Measurements from ENCODE around the gene PDRG1.
A peak's percentile ranks its signal among the peaks of the same experiment; 100 is the strongest.

PDRG1 gene

DNA sequence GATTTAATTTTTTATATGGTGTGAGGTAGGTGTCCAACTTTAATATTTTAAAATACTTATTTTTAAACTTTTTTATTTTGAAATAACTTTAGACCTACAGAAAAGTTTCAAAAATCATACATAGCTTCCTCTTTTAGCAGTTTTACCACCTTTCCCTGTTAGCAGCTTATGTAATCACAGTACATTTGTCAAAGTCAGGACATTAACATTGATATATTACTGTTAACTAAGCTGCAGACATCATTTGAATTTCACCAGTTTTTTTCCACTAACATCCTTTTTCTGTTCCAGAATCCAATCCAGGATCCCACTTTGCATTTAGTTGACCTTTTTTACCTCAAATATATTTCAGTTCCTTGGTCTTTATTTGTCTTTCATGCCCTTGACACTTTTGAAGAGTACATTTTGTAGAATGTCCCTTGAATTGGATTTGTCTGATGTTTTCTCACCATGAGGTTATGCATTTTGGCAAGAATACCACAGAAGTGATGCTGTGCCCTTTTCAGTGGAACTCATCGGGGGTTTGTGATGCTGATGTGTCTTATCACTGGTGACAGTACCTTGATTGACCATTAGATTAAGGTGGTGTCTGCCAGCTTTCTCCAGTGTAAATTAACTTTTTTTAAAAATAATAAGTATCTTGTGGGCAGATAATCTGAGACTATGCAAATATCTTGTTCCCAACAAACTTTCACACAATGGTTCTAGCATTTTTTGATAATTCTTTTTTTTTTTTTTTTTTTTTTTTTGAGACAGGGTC is 48.0 kb downstream of the PDRG1 start:
- no peak for DNase-seq

DNA sequence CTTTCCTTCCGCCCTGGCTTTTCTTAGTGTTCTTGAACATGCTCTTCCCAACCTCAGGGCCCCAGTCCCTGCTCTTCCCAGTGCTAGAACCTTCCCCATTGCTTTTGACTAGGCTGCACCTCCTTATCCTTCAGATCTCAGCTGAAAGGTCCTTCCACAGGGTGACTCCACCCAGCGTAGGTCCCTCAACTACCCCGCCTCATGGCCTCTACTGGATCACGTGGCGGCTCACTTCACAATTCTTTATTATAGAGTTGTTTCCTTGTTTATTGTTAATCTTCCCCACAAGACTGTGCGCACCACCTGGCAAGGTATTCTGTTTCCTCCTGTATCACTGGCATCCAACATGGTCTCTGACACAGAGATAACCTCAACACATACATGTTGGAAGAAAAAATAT is 50.2 kb downstream of the PDRG1 start:
- DNase-seq: no peak

GRCh38 chr20:31897541-31897940 is 54.3 kb downstream of the PDRG1 start:
- no peak for DNase-seq

DNA sequence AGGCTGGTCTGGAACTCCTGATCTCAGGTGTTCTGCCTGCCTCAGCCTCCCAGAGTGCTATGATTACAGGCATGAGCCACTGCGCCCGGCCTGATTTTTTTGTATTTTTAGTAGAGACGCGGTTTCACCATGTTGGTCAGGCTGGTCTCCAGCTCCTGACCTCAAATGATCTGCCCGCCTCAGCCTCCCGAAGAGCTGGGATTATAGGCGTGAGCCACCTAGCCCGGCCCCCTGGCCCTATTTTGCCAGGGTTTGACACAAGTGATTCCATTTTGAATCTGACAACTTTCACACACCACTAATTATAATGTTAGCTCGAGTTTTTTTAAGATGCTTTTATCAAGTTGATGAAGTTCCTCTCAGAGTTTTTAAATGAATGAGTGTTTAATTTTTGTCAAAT is 55.8 kb downstream of the PDRG1 start:
- DNase-seq: no peak

DNA sequence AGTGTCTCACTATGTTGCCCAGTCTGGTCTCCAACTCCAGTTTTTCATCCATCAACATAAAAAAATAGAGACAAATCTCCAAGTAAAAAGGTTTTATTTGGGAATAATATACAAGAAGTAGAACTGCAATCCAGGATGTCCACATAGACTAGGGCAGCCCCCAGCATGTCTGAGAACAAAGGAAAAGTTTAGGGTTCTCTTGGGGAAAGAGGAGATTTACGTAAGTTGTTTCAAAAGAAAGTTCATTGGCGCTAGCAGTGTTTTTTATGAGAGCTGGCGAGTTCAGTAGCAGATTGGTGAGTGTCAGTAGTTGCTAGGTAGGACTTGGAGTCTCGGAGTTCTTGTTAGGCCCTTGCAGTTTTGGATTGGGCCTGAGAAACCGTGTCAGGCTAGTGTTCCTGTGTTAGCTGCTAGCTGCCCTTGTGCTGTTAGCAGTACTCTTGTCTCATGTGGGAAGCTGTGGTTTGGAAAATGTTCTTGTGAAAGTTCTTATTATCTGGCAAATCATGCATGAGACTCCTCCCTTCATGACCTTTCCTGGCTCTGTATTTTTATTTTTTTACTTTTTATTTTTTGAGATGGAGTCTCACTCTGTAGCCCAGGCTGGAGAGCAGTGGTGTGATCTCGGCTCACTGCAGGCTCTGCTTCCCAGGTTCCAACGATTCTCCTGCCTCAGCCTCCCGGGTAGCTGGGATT is 56.7 kb downstream of the PDRG1 start:
- DNase-seq: peak; percentile 4 to 5

All from Kasumi-1 (cell line).